ENCODE data around the gene MAGI3.

DNA sequence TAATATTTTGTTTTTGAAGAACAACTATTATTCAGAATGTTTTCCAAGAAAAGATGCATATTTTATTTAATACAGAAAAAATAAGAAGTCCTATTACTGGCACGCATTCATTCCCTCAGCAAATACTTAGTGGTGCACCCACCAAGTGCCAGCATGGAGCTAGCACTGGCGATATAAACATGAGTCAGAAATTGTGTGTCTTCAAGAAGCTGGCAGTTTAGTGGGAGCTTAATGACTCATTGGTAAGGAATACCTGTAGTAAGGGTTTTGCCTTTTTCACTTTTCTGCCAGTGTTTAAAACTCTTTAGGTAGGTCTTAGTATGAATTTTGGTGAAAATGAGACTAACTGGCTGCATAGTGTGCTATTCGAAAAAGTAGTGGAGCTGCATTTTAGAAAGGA lies 6.3 kb downstream of the MAGI3 start:
- TF ChIP-seq CTCF (conservative IDR thresholded peaks at IDR 0.05; ENCODE audit: low read depth, low read length), result no peak
- TF ChIP-seq EZH2 (IDR thresholded peaks at IDR 0.05; ENCODE audit: low read length, unreplicated experiment), result no peak
- no peak for TF ChIP-seq EZH2phosphoT487 (IDR thresholded peaks at IDR 0.05; ENCODE audit: borderline replicate concordance, low read length)

All from PC-3 (cell line).